ENCODE data around the gene ELFN2.
"Not testable (repeated sequence)": the region's sequence is repeated elsewhere in the genome, so short reads cannot be mapped to it uniquely, and the experiment has no call there.

The ELFN2 gene

DNA sequence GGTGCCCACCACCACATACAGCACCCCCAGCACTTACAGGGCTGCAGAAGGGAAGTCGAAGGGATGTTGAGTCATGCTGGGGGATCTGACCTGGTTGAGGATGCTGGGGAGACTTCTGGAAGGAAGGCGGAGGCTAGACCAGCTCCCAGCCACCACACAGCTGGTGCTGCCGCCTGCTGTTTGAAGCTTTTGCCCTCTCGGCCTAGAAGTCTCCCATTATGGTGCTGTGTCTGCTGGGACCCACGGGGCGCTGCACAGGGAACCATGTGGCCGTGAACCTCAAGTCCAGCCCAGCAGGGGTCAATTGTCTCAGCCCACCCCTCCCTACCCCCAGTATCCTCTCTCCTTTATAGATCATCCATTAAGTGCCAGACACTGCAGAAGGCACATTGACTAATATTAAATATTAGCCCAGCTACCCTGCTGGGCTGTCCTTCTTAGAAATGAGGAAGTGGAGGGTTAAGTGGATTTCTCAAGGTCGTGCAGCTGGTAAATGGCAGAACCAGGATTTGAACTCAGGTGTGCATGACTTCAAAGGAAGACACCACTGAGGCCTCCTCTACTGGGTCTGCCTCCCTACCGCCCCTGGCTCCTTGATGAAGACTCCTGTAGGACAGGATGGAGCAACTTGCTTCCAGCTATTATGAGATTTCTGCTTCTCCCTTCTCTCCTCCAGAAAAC lies 95.3 kb downstream of the ELFN2 start:
- DNase-seq, result no peak

GRCh38 chr22:37331034-37331428 lies 96.2 kb downstream of the ELFN2 start:
- no peak for DNase-seq

DNA sequence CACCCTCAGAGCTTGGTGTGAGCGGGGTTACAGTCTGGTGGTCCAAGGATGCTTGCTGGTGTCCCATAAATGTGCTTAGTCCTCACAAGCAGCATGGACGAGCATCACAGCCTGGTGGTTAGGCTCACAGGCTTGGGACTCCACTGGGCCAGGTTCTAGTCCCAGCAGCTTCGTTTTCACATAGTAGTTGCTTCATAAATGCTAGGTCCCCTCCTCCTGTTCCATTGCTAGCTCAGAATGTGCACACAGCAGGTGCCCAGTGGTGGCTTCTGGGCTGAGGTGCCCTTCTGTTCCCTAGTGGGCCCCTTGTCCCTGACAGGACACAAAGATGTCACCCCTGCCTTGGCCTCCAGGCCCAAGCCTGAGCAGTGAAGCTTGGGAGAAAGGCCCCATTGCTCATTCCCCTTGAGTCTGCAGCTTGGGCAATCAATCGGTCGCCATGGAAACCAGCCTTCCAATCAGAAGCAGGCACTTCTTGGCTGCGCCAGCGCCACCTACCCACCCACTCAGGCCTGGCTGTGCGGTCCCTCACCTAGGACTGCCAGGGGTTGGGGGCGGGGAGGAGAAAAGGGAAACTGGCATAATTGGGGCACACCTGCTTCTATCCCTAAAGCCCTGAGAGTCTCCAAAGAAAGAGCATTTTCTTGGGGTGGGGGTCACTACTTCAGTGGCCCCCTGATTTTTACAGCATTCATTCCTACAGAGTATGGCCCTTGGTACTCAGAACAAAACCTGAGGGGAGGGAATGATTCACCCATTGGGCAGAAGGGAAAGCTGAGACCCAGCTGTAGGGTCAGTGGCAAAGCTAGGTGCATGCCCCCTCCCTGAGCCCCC lies 96.9 kb downstream of the ELFN2 start:
- peak; percentile 76 for DNase-seq

DNA sequence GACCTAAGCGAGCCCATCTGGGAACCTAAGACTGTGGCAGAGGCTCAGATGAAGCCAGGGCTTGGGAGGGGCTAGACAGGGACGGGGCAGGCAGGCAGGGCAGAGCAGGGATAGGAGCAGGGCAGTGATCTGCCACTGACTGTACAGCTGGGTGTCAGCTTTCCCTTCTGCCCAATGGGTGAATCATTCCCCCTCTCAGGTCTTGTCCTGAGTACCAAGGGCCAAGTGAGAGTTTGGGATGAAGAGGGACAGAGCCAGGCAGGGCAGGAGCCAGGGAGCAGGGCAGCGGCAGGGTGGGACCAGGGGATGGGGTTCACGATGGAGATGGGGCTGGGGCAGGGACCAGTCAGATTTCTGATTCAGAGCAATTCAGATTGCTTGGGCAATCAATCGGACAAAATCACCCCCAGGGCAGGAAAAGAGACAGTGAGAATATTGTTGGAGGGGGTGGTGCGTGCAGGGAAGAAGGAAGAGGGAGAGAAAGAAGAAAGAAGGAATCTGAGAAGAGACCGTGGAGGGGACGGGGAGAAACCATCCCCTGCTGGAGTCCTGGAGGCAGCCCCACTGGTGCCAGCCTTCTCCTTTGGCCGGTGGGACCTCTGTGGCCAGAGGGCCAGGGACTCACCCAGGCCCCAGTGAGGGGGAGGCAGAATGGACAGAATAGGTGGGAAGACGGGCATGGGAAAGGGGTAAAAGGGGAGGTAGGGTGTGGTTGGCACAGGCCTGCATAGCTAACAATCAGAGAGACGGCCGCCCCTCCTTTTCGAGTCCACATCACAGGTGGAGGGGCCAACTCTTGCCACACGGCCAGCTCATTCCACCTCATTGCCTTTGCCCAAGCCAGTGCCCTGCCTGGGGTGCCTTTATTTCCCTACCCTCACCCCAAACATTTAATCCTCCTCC lies 97.8 kb downstream of the ELFN2 start:
- no peak for DNase-seq

DNA sequence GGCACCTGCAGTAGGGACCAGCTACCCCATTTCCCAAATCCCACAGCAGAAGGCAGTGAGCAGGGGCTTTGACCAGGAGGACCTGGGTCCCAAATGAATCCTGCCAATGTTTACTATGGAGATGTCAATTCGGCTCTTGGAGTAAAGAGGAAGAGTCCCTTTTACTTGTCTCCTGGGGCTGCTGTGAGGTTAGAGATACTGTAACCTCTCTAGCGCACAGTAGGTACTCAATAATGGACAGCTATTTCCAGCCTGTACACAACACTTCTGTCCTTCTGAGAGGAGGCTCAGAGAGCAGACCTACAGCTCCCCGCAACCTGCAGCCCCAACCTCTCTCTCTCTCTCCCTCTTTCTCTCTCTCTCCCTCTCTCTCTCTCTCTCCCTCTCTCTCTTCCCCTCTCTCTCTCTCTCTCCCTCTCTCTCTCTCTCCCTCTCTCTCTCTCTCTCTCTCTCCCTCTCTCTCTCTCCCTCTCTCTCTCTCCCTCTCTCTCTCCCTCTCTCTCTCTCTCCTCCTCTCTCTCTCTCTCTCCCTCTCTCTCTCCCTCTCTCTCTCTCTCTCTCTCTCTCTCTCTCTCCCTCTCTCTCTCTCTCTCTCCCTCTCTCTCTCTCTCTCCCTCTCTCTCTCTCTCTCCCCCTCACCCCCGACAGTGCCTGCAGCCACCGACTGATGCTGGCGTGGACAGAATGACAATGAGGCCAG lies 98.6 kb downstream of the ELFN2 start:
- not testable (repeated sequence) for DNase-seq

DNA sequence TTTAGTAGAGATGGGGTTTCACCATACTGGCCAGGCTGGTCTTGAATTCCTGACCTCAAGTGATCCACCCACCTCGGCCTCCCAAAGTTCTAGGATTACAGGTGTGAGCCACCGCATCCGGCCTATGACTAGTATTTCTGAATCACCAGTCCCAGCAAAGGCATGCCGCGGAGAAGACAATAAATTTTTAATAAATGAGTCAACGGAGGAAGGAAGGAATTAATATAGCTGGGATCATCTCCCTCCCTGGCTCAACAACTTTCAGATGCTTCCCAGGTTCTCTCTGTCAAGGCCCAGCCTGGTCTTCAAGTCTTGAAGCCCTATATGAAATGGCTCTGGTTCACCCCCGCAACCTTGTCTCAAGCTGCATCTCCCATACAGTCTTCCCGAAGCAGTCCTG lies 99.3 kb downstream of the ELFN2 start:
- no peak for DNase-seq

DNA sequence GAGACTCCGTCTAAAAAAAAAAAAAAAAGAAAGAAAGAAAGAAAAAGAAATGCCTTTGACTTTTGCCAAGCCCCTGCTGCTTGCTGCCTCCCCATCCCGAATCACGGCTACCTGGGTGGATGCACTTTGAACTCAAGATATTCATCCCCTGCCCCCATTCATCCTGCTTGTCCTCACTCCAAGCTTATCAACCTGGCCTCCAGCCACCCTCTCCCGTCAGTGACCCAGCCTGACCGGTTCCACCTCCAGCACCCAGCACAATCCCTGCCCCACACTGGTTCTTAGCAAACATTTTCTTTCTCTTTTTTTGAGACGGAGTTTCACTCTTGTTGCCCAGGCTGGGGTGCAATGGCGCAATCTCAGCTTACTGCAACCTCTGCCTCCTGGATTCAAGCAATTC lies 100.6 kb downstream of the ELFN2 start:
- no peak for DNase-seq

DNA sequence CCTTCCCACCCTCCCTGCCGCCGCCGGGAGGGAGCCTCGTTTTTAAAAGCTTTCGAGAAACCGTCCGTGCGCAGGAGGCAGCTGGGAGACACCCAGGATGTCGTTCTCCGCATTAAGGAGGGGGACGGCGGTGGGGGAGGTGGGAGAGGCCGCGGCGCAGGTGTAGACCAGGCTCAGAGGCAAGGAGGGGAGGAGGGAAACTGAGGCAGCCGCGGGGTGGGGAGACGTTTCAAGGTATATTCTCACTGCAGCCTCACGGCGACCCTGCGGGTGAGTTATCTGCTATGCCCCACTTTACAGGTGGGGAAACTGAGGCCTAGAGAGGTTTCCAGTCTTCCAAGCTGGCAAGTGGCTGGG lies 102.3 kb downstream of the ELFN2 start:
- DNase-seq, result no peak

DNA sequence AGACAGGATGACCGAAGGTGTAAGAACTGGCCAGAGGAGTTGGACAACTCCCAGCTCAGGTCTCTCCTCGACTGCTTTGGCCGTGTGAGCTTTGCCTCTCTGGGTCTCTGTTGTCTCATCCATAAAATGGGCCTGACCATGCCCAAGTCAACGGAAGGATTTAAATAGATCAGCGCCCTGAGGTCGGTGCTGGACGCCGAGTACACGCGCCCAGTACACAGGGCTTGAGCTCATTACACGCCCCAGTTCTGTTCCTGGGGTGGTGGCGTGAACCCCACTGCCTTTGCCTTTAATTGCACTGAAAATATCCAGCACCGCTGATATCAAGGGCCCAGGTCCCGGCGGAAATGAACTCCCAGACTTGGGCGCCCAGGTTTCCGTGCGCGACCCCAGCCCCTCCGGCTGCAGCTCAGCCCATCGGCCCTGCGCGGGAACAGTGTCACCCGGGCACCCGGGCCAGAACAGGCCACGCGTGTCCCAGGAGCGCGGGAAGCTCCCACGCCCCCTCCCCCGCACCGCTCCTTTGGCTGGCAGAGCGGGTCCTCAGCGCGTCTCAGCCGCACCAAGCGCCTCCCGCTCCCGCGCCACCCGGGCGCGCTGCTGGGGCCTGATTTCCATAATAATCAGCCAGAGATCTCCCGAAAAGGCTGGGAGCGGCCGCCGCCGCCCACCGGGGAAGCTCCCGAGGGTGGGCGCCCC lies 102.8 kb downstream of the ELFN2 start:
- DNase-seq, result no peak

DNA sequence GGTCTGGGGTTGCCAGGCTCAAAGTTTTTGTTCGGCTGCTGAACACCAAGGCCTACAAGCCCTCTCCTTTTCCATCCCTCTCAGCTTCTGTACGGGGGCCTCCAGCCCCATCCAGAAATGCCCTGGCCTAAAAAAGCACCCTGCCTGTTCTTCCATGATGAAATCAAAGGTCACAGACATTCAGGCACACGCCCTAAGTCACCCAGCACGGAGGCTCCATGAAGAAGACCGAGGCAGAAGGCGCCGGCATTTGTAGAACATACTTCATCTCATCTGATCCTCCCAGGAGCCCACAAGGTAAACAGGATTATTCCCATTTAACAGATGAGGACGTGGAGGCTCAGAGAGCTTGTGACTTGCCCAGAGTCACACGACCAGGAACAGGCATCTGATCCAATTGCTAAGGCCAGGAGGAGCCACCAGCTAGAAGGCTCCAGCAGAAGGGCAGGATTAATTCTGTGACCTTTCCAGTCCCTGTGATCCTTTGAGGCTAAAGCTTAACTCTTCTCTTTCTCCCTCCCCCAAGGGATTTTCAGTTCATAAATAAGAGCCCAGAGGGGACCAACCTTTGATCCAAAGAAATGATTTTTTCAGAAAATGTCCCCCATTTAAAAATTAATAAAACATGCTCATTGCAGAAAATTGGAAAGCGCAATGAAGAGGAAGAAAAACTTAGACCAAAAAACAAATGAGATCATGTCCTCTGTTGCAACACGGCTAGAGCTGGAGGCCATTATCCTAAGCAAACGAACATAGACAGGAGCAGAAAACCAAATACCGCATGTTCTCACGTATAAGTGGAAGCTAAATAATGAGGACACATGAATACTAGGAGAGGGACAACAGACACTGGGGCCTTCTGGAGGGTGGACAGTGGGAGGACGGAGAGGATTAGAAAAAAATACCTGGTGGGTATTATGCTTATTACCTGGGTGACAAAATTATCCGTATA lies 106.3 kb downstream of the ELFN2 start:
- no peak for DNase-seq

- DNase-seq, result no peak
Measured at GRCh38 chr22:37319469-37319868, 107.8 kb downstream of the ELFN2 start.

DNA sequence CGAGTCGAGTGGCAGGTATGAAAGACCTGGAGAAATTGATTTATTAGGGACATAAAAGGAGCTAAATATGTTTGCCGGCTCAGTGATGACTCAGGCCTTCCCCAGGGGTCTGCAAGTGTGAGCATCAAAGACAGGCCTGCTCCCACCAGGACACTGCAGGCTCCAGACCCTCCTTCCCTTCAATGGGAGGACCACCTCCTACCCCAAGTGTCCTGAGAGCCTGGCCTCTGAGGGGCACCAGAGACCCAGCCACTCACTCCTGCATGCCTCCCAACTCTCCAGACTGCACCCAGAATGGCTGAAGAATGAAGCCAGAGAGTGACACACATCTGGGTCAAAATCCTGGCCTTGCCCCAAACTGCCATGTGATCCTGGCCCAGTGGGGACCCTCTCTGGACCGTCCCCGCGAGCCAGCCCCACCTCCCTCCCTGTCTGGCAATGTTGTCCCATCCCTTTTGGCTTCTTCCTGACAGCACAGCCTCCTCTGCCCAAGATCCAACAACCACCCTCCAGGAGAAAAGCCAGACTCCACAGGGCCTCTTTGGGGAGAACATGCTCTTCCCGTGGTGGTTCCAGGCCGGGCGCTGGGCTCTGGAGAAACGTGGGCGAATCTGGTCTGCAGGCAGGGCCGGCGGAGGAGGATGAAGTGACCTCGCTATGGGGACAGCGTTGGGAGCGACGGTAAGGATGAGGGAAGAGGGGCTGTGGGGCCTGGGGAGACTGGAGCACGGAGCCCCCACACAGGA lies 108.7 kb downstream of the ELFN2 start:
- DNase-seq, result no peak
